GM18907 (cell line): Measurements from ENCODE around the gene NDST3.
"Not testable (repeated sequence)": the region's sequence is repeated elsewhere in the genome, so short reads cannot be mapped to it uniquely, and the experiment has no call there.

Experiments used
- ATAC-seq: cut with Tn5 transposase; IDR thresholded peaks from one replicate; pipeline ENCODE4 v1.9.1; 2021; ENCODE audit warnings: mild to moderate bottlenecking, moderate library complexity; ENCODE audit not compliant: unreplicated experiment

NDST3 gene

GRCh38 chr4:118296729-118297128 lies 262.4 kb downstream of the NDST3 start:
- ATAC-seq: no peak

- not testable (repeated sequence) for ATAC-seq
Observed at GRCh38 chr4:118299619-118300018, 265.3 kb downstream of the NDST3 start.

GRCh38 chr4:118307643-118308042 lies 273.4 kb downstream of the NDST3 start:
- ATAC-seq: no peak
